Adrenal gland (tissue), 12 donors: ENCODE results near the gene CALM1. TPM values are rescaled to one million over a fixed set of nuclear protein-coding genes. Genes with fewer than 3 reads are reported as not detected.

Experiments
- DNase-seq, 7 donors: peaks; one replicate each; pipeline ENCODE4 v3.0.0-alpha.2; 2019 to 2020
- H3K27ac ChIP-seq, 5 donors: fragments of 200-600 bp; sonication (generic) in 4 of 5; 1 replicate in 3 of 5; 2 replicates in 2 of 5; pipeline versions ENCODE4 v1.5.1 to v1.8.0; 2016 to 2020; ENCODE audit warnings: mild to moderate bottlenecking in 1 of 5
- H3K27me3 ChIP-seq: fragments of 200-600 bp; 2 replicates; pipeline ENCODE4 v1.8.0; 2021
- H3K36me3 ChIP-seq, 2 donors: fragments of 200-600 bp; replicated peaks in 1 of 2; 1 replicate in 1 of 2; 2 replicates in 1 of 2; pipeline versions ENCODE4 v1.5.1 to v1.8.0; 2018 to 2022
- H3K4me1 ChIP-seq, 2 donors: fragments of 200-600 bp; replicated peaks in 1 of 2; 1 replicate in 1 of 2; 2 replicates in 1 of 2; pipeline versions ENCODE4 v1.5.1 to v1.8.0; 2018 to 2021
- H3K4me3 ChIP-seq, 4 donors: fragments of 200-600 bp; sonication (generic) in 3 of 4; one replicate each; pipeline ENCODE4 v1.5.1; 2016 to 2018
- H3K9me3 ChIP-seq, 3 donors: fragments of 200-600 bp; sonication (generic) in 1 of 3; replicated peaks in 1 of 3; 1 replicate in 2 of 3; 2 replicates in 1 of 3; pipeline versions ENCODE4 v1.5.1 to v1.8.0; 2016 to 2021
- POLR2A ChIP-seq, 2 donors: fragments of 450-650 bp; IDR thresholded peaks; one replicate each; pipeline ENCODE4 v1.6.1; 2017; ENCODE audit warnings: antibody characterized with exemption in 2 of 2, mild to moderate bottlenecking in 2 of 2, moderate library complexity in 1 of 2
- WGBS, 4 donors: extraction: QIAGEN DNeasy Blood & Tissue Kit in 2 of 4; methylation state at CpG; one replicate each; pipeline versions ENCODE4 v1.1.5 to v1.1.7; 2013 to 2017; 5-methylcytosine and 5-hydroxymethylcytosine counted together
- intact Hi-C, 2 donors: fragments of 100-400 bp; cut with DNase I; formaldehyde crosslinking; loops; one replicate each; pipeline versions ENCODE4 v1.14.1 to v1.15.0; 2022 to 2023
- polyA plus RNA-seq, 3 donors: library from polyadenylated mRNA; stranded (reverse); fragments of 200-250 nt in 2 of 3; fragments of 350-450 nt in 1 of 3; fragmentation: Illumina TruSeq in 1 of 3; extraction: RNeasy Lipid Tissue Mini Kit (QIAGEN cat#74804) in 1 of 3; gene quantifications; one replicate each; pipeline ENCODE4 v1.2.3, GENCODE V29; 2013 to 2014
- total RNA-seq, 9 donors: library from RNA; depleted of rRNA in 4 of 9; stranded (reverse); fragments of >200 nt in 4 of 9; fragments of 120-200 nt in 1 of 9; fragmentation: NEBNext Ultra II Directional in 1 of 9; extraction: Animal tissue kit (Norgen Biotek cat#: 25700) in 1 of 9; gene quantifications; one replicate each; pipeline versions ENCODE4 v1.1.0 to v1.2.4, GENCODE V29; 2013 to 2023
- TF ChIP-seq, protein P1 (sequence below), 6 experiments: fragments of 450-650 bp in 4 of 6; fragments of 200-600 bp in 2 of 6; sonication (generic) in 1 of 6; IDR thresholded peaks; 1 replicate in 5 of 6; 2 replicates in 1 of 6; pipeline versions ENCODE4 v1.5.1 to v1.8.0; 2016 to 2021; ENCODE audit warnings: antibody characterized with exemption in 6 of 6, mild to moderate bottlenecking in 2 of 6, moderate library complexity in 1 of 6
- donor health status: healthy with polysubstance abuse.
- donor health status: Bipolar disorder and iron deficiency.
- donor health status: DM: yes; HTN: yes; CAD: no.
- donor health status: DM: no; HTN: no; CAD: no.
- donor health status: DM: no; HTN: no; CAD: no.
- donor health status: DM: yes; HTN: yes; CAD: no.

The CALM1 gene
- total and polyA plus RNA-seq, 12 donors, result 153 to 402 (median 232) TPM

DNA sequence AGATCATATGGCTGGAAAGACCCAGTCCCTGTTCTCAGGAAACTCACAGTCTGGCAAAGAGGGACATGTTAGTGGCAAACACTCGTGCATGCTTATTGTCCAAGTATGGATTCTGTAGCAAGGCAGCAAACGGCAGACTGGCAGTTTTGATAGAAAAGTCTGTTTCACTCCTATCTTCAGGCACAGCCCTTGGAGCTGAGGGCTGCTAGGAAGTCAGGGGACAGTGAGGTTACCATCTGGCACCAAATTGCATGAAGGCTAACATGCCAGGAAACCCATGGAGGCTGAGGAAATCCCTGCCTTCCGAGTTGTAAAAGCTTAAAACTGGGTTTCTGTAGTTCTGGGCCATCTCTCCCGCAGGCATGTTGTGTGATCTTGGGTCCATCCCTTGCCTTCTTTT, 32.9 kb downstream of the CALM1 start:
- H3K36me3 ChIP-seq, result no peaks in the 10 kb centered on the region
- no peaks in the 10 kb centered on the region for H3K9me3 ChIP-seq
- no peaks in the 10 kb centered on the region for H3K4me1 ChIP-seq
- H3K27ac ChIP-seq, result no peak overlapping the region
- TF ChIP-seq, protein P1, sequence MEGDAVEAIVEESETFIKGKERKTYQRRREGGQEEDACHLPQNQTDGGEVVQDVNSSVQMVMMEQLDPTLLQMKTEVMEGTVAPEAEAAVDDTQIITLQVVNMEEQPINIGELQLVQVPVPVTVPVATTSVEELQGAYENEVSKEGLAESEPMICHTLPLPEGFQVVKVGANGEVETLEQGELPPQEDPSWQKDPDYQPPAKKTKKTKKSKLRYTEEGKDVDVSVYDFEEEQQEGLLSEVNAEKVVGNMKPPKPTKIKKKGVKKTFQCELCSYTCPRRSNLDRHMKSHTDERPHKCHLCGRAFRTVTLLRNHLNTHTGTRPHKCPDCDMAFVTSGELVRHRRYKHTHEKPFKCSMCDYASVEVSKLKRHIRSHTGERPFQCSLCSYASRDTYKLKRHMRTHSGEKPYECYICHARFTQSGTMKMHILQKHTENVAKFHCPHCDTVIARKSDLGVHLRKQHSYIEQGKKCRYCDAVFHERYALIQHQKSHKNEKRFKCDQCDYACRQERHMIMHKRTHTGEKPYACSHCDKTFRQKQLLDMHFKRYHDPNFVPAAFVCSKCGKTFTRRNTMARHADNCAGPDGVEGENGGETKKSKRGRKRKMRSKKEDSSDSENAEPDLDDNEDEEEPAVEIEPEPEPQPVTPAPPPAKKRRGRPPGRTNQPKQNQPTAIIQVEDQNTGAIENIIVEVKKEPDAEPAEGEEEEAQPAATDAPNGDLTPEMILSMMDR (IDR thresholded peaks at IDR 0.05), result no peak
- TF ChIP-seq POLR2A (IDR thresholded peaks at IDR 0.05), result no peak
- H3K4me3 ChIP-seq, result no peak overlapping the region
- intact Hi-C loops, result no loop called here
- WGBS, 4 donors, result 61 to 66% (median 64%) methylated on average over 4 of the region's 4 CpGs
- H3K27me3 ChIP-seq, result no peaks in the 10 kb centered on the region
- DNase-seq, result no peak

DNA sequence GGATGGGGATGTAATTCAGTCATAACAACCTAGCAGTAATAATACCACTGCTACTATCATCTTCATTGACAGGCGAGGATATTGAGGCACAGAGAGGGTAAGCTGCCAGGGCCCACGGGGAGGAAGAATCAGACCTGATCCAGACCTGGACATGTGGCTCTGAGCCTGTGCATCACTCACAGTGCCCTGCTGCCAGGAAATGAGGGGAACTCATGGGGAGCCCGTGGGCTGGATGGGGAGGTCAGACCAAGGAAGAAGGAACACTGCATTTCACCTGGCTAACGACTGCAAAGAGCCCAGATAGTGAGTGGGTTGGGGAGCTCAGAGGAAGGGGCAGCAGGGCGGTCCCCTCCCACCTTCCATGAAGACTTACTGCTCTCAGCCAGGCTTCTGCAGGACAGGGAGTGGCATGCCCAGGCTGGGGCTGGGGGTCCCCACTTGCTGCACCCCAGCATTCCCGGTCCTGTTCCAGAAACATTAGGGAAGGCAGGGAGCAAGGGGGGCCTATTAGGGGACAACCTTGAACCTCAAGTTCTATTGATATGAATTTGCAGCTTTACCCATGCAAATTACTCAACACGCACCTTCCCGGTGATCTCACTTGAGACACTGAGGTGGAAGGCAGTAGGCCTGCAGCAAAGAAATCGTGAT, 37.7 kb downstream of the CALM1 start:
- TF ChIP-seq, protein P1 (IDR thresholded peaks at IDR 0.05), result no peak
- TF ChIP-seq POLR2A (IDR thresholded peaks at IDR 0.05), result no peak
- no peak overlapping the region for H3K4me3 ChIP-seq
- 85 to 91% (median 88%) methylated on average over 8 to 9 of the region's 9 CpGs for WGBS, 4 donors
- H3K4me1 ChIP-seq, result no peaks in the 10 kb centered on the region
- H3K36me3 ChIP-seq, result no peaks in the 10 kb centered on the region
- H3K9me3 ChIP-seq, result no peaks in the 10 kb centered on the region
- intact Hi-C loops, result no loop called here
- no peak overlapping the region for H3K27ac ChIP-seq
- DNase-seq, result no peak
- H3K27me3 ChIP-seq, result no peaks in the 10 kb centered on the region

DNA sequence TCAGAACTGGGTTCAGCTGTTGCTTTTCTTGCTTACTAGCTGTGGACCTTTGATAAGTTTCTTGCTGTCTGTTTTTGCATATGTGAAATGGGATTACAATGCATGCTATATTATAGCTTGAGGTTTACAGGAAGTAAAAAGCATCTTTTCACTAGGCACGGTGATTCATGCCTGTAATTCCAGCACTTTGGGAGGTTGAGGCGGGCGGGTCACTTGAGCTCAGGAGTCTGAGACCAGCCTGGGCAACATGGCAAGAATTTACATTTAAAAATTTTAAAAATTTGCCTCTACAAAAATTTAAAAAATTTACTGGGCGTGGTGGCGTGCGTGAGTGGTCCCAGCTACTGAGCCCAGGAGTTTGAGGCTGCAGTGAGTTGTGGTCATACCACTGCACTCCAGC, 42.0 kb downstream of the CALM1 start:
- H3K4me3 ChIP-seq, result no peak overlapping the region
- H3K9me3 ChIP-seq, result no peaks in the 10 kb centered on the region
- WGBS, 4 donors, result 89 to 95% (median 93%) methylated on average over 6 of the region's 6 CpGs
- intact Hi-C loops, result no loop called here
- H3K36me3 ChIP-seq, result no peaks in the 10 kb centered on the region
- no peaks in the 10 kb centered on the region for H3K4me1 ChIP-seq
- TF ChIP-seq, protein P1 (IDR thresholded peaks at IDR 0.05), result no peak
- no peak for TF ChIP-seq POLR2A (IDR thresholded peaks at IDR 0.05)
- no peak overlapping the region for H3K27ac ChIP-seq
- DNase-seq, result no peak
- no peaks in the 10 kb centered on the region for H3K27me3 ChIP-seq

DNA sequence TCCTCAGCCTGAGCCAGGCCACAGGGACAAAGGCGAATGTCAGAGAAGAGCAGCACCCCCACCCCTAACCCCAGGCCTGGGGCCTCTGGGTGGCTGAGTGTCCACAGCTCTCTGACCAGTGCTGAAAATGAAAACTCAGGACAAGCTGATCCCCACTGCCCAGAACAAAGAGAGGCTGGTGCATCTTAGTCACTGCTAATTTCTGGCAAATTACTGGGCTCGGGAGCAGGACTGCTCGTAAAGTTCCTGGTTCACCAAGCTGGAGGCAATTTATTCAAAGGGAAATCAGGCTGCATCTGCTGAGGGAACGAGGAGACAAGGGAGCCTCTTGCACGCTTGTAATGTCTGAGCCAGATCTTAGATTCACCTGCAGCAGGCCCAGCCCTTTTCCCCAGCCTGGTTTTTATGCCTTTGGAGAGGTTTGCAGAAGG, 43.2 kb downstream of the CALM1 start:
- no peak overlapping the region for H3K27ac ChIP-seq
- 60 to 76% (median 69%) methylated on average over 4 to 5 of the region's 5 CpGs for WGBS, 4 donors
- intact Hi-C loops, result no loop called here
- H3K4me3 ChIP-seq, result no peak overlapping the region
- DNase-seq, result no peak
- no peaks in the 10 kb centered on the region for H3K27me3 ChIP-seq
- H3K9me3 ChIP-seq, result no peaks in the 10 kb centered on the region
- no peaks in the 10 kb centered on the region for H3K36me3 ChIP-seq
- TF ChIP-seq POLR2A (IDR thresholded peaks at IDR 0.05), result no peak
- TF ChIP-seq, protein P1 (IDR thresholded peaks at IDR 0.05), result no peak
- H3K4me1 ChIP-seq, result peaks cover 0 to 5% of the 10 kb centered on the region in 2 donors
